Activated CD4-positive, CD25-positive, alpha-beta regulatory T cell (primary cell): ENCODE measurements around the gene MEN1.

Experiments
- DNase-seq, 4 experiments: peaks; one replicate each; lab custom pipeline; 2025; lab: John Stamatoyannopoulos, UW

The MEN1 gene

DNA sequence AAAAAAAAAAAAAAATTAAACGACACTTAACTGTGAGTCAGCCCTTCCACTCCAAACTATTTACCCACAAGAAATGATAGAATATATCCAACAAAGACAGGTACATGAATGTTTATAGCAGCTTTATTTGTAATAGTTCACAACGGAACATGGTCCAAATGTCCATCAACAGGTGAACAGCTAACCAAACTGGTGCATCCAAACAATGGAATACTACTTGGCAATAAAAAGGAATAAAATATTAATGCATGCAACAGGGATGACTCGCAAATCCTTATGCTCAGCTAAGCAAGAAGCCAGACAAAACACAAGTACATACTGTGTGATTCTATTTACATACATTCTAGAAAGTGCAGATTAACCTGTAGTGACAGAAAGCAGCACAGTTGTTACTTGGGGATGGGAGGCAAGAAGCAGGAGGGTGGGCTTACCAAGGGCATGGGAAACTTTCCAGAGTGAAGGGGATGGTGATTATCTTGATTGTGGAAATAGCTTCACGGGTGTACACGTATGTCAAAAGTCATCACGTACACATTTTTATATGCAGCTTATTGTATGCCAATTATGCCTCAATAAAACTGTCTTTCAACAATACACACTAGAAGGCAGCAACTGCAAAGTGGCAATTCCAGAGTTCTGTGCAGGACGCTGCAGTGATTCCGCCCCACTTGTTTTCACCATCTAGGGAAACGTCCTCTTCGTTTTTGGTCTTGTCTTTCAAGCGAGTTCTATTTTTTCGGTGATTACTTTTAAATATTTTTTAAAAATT is 25.4 kb downstream of the MEN1 start:
- no peak for DNase-seq

DNA sequence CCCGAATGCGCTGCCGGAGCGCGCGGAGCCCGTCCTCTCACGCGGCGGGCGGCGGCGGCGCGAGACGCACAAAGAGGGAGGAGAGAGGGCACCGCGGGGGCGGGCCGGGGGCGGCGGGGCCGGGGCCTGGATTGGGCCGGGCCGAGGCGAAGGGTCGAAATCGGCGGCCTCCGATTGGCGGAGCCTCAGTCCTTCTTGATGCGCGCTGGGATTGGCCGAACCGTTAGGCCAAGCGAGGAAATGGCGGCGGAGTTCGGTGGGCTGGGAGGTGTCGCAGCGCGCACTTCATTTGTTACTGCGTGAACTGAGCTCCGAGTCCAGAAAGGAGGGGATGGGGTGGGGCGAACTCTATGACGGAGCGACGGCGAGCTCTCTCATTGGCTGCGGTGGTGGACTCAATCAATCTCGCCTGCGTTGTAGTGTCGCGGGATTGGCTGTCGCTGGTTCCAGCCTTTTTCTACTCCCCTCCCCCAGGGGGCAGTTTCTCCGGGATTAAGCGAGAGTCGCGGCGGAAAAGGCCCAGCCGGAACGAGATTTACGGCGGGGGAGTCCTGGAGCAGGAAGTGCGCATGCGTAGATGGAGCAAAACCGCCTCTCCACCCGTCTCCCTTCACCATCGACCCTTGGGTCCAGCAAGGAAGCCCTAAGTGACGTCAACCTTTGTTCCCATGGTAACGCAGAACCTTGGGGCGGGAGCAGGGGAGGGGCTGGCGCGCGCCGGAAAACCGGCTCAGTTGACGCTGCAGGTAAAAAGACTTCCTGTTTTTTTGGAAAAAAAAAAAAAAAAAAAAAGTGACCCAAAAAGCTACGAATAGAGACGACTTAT is 31.7 kb downstream of the MEN1 start, which contains the start of gene SF1:
SF1 (minus strand) TSS at position 70 of the 826 bp plus-strand sequence. CDS start 150 bp downstream, outside the sequence.
- peak; percentile 97 to 100 (median 98) for DNase-seq

DNA sequence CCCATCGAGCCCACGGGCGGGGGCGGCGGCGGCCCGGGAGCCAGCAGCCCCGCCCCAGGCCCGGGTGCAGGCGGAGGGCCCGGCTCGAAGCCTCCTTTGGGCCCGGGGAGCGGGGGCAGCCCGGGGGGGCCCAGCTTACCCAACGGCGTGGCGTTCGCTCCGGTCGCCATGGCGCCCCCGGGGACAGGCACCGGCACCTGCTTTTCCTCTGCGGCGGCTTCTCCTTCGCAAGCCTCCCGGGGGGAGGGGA is 32.2 kb downstream of the MEN1 start:
- DNase-seq: no peak

DNA sequence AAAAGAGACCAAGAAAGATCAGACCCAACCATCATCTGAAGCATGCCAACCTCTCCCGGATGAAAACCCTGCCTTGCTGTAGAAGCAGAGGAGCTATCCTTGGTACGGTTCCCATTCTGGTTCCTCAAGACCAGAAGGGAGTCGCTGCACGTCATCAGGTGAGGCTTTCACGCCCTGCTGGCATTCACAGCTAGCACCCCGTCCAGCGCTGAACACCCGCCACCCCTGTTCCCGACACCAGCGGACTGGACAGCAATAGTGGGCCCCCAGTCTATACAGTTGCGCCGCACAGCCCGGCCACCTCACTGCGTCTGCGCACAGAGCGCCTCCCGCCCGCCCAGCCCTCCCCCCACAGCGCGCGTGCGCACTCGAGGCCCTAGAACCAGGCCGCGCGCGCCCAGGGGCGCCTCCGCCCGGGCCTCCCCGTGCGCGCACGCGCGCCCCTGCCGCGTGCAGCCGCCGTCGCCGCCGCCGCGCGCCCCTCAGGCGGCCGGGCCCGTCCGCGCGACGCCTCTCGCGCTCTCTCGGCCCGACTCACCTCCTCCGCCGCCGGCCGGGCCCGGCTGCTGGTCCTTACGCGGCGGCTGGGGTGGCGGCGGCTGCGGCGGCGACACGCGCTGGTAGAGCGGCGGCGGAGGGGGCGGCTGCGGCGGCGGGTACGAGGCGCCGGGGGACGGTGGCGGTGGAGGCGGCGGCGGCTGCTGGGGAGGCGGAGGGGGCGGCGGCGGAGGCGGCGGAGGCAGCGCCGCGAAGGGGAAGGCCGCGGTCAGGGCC is 32.7 kb downstream of the MEN1 start:
- DNase-seq: peak; percentile 68 to 82 (median 77)

DNA sequence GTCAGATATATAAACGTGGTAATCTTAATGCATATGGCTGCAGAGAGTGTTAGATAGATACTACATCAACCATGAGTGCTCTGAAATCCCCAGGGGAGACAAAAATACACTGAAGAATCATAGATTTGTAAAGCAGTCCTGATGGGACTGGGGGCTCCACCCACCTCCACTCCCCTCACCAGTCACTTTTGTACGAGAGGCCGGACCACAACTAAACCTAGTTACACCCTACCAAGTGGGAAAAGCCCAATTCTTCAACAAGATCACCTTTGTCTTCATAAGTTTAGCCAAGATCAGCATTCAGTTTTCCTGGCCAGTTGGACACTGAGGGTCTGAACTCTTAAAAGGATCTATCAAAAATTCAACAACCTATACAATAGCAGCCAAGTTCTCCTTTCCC is 33.5 kb downstream of the MEN1 start:
- DNase-seq: no peak

DNA sequence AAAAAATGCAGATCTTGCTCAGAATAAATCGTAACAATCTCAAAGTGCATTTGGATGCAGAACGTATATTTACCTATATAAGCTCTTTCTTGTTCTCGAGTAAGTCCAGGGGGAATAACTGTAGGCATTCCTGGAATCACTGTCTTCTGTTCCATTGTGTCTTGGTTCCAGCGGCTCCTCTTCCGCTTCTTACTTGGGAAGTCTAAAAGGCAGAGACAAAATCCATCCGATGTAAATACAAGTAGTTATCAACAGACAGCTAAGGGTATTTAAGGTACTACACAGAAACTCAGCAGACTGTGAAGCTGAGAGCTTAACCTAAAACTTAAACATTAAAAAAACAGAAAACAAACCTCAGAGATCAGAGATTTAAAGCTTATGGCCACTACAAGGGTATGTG is 33.9 kb downstream of the MEN1 start:
- no peak for DNase-seq

DNA sequence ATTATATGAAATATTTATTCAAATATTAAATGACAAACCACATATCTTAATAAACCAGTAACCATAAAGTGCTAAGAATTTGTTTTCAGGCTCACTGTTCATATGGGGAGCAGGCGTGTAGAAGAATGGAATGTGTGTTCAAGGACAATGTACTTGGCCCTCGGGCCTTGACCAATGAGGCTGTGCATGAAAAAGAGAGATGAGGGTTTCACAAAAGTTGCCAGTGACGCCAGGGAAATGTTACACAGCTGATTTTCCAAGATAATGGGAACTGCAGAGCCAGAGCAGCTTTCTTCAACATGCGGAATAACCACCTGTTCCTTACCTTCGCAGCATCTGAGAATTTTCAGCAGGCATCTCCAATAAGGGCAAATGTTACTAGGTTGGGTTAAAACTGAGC is 36.2 kb downstream of the MEN1 start:
- no peak for DNase-seq

DNA sequence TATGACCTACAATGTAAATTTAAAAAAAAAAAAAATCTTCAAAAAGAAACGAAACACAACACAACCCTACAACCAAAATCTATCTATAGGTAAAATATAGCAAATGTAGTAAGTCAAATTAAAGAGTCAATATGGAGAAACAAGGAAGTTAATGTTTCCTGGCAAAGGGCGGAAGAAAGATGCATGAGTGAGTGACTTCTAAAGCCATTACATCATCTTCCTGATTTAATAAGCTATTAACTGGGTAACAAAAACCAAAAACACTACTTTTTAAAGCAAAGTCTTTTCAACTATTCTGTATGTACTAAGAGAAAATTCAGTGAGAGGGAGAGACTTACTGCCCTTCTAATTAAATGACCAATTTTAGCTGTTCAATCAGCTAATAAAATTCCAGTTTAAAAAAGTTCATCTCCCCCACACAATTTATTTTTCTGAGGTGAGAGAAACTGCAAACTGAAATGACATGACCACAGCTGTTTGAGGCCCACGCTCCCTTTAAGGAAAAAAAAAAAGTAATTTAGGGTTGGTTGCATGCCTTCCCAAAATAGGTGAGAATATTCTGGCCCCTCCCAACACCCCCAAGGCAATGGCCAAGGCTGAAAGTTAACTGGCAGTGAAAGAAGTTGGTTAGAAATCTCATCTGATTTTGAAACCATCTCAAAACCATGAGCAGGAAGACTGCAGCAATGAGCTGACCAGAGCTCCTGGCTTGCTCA is 37.9 kb downstream of the MEN1 start:
- DNase-seq: no peak

DNA sequence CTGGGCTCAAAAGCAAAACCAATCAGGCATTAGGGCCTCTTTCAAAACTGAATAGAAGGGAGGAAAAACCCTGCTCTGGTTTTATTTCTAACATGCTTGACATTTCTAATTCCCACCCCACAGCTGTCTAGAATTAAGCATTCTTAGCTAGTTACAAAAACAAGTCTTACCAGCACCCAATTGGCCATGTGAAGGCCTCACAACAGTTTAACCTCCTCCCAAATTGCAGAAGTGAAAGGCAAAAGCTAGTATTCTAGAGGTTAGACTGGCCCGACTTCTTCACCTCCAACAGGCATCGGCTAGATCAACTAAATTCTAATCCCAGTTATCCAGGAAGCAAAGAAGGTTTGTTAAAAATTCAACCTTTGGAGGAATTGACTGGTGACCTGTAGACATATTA is 38.5 kb downstream of the MEN1 start:
- DNase-seq: no peak

DNA sequence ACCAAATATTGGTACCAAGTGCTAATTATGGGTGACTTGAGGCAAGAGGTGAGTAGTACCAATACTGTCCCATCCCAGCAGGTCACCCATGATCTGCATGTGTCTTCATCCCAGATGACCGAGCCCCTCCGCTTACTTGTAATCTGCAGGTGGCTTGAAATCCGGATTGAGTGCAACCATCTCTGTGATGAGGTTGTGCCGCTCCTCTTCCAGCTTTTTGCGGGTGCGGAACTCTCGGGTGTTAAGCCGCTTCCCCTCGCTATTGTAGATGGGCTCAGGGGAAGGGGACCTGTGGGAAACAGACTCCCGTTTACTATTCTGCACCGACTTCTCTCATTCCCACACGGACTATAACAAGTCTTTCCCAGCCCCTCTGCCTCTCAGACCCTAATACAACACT is 40.2 kb downstream of the MEN1 start:
- DNase-seq: no peak

DNA sequence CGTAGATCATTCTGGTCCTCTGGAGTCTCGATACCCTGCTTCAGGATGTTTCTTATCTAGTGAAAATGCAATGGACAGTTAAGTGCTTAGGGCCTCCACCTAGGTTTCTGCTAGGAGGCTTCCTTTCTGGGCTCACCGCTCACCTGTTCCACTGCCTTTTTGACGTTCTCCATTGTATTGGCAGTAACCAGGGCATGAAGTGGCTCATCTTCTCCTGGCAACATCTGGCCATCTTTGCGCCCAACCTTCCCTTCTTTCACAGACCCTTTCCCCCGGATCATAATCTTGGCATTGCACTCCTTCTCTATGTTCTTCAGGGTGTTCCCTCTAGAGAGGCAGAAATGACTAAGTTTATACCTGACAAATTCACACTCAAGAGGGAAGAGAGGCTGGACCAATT is 41.1 kb downstream of the MEN1 start:
- DNase-seq: no peak

DNA sequence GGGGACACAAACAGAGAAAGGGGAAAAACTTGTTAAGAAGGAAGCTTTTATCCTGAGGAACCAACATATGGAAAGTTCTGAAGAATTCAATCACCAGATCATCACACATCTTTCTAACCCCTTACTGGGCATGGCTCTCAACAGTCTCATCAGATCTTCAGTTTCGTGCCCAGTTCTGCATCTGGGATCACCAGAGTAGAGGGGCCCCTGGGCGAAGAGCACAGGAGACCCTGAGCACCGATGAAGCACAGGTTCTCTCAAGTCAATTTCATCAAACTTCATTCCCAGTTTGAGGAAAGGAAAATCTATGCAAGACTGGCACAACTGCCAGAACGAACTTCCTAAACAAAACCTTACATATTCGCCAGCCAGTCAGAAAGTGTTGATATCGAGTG is 42.1 kb downstream of the MEN1 start:
- no peak for DNase-seq

DNA sequence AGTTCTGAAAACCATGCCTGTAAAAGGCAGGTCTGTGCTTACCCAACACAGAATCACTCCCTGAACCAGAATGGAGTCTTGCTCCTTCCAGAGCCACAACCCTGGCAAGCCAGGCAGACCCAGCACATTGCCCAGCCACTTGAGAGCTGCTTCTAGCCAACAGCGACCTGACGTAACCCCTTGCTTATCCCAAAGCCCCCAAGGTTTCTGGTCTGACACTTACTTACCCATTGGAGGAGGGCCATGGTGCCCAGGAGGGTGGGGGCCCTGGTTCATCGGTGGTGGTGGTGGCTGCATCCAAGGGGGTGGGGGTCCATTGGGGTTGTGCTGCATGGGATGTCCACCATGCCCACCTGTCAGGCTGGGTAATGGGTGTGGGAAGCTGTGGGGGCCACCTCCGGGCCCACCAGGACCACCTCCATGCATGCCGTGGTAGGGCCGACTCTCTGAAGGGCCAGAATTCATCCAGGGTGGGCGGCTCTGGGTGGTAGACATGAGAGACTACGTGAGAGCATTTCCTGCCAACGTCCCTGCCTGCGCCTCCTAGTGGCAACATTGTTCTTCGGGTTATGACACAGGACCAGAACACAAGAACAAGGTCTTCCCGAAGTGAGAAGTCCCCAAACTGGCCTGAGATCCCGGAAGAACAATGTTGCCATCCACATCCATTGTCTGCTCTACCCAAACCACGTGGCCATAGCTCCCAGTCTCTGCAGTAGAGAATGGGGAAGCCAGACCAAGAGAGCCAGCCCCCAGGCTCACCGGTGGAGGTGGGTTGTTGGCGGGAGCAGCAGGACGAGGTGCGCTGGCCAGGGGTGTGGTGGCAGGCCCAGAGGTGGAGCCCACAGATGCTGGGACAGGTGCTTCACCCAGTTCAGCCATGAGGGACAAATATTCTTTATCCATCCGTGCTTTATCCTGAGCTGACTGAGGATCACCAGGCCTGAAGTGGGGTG is 42.7 kb downstream of the MEN1 start:
- peak; percentile 66 to 79 (median 73) for DNase-seq

DNA sequence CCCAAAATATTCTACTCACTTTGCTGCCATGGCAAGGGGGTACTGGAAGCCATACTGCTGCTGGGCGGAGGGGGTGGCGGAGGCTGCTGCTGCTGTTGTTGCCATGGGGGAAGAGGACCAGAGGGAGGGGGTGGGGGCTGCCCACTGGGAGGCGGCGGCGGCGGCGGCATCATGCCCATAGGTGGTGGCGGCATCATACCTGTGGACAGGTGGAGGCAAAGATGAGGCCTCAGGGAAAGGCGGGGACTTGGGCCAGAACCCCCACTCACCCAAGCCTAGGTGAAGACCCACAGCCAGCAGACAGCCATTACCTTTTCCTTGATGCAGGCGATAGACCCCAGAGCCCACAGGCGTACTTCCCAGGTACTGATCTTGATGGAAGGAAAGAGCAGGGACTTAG is 43.5 kb downstream of the MEN1 start:
- DNase-seq: no peak

DNA sequence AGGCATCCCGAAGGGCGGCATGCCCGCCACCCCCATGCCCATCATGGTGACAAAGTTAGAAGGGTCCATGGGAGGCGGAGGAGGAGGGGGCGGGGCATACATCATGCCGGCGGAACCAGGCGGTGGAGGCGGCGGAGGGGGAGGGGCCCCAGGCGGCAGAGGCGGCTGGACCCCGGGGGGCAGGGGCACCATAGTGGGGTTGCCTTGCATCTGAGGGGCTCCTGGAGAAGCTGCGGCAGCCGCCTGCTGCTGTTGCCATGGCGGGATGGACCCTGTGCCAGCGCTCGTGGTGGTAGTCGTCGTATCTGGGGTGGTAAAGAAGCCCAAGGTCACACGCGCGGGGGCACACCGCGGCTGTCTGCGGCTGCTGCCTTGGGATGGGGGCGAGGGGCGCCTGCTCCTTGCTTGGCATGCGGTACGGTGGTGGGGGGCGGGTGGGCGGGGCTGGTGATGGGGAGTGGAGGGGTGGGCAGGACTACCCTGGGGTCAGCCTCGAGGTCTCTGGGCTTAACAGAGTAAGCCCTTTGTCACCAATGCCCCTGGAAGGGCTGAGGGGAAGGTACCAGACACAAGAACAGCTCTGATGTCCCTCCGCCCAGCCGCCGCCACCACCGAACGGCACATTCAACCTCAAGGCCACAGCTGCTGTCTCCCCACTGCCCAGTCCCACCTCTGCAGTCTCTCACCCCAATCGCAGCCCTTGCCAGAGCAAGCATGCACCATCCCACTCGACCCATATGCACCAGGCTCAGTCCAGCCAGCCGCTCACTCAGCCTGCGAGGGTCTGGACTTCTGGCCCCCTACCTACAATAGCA is 44.3 kb downstream of the MEN1 start:
- DNase-seq: no peak

DNA sequence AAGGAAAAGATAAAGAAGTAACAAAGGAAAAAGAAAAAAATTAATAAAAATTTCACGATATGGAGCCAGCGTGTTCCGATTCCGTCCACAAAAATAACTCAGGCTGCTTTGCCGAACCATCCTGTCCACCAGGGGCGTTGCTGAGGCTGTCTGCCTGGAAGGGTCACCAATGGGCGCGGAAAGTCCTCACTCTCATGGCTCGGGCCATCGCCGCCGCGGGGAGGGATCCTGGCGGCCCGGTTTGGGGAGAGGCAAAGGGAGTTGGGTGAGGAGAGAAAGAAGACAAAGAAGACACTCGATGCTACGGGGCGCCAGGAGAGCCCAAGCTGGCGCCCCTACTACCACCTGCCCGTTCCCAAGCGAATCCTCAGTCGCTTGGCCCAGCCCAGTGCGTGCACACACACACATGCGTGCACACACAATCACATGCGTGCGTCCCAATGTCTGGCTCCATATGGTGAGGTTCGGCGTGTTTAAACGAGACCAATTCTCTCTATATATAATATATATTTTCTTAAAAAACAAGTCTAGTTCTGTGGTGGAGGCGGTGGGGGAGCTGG is 45.0 kb downstream of the MEN1 start:
- DNase-seq: no peak

DNA sequence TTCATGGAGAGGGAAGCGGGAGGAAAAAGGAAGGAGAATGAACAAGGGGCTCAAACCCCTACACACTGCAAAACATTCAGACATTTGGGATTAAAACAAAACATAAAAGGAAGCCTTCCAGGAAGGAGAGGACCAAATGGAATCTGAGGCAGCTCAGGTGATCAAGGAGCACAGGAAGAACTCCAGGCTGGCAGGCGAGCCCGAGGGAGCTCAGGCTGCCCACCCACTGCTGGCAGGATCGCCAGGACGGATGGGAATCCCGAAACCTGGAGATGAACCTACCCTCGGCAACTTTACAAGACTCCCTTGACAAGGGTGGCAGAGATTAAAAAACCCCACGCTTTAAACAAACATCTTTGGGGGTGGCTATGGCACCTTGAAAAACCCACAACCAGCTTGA is 45.6 kb downstream of the MEN1 start:
- DNase-seq: no peak

DNA sequence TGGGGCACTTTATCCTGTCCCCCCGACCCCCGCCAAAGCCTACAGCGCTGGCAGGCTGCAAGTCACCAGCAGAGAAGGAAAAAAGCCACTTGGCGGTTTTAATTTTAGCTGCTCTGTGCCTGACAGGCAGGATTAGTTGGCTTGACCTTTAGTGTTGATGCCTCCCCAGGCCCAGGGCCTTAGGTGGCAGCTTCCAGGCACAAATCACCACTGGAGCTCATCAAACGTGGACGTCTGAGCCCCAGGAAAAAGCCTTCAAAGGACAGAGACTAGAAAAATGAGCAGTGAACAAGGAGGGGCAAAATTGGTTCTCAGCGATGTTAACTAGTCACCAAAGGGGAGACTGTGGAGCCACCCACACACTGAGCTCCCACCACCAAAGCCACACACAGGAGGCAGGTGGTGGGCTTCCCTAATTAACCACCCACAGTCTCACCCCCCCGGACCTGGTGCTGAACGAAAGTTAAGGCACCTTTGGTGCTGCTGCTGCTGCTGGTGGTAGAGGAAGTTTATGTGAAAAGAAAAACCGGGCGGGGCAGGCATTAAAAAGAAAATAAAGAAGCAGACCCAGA is 46.2 kb downstream of the MEN1 start:
- peak in 1 of 4 experiments; percentile 35 for DNase-seq

DNA sequence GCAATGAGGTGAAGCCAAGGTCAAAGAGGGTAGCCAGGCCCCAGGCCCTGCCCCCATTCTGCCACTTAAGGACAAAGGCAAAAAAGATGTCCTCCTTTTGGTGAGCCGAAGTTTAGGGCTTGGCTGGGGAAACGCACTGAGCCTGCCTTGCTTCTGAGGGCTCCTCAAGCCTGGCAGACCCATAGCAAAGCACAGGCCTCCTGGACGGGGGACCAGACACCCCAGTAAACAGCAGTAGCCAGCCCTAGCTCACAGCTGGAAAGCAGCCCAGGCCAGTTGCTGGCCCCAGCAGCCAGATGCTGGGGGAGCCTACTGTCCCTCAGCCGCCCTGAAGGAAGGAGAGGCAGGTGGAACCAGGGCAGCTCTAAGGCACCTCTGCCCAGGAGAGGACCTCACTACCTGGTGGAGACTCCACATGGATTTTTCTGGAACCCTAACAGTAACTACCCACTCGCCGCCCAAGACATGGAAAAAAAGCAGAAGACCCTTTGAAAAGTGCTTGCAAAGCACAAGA is 46.8 kb downstream of the MEN1 start:
- DNase-seq: no peak
